ENCODE results near the gene CYP4F2.
"Not testable (repeated sequence)": the region's sequence is repeated elsewhere in the genome, so short reads cannot be mapped to it uniquely, and the experiment has no call there.

The CYP4F2 gene

DNA sequence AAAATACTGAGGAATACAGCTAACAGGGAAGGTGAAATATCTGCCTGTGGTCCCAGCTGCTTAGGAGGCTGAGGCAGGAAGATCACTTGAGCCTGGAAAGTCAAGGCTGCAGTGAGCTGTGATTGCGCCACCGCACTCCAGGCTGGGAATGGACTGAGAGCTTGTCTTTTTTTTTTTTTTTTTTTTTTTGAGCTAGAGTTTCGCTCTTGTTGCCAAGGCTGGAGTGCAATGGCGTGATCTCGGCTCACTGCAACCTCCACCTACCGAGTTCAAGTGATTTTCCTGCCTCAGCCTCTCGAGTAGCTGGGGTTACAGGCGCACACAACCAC lies 54.0 kb downstream of the CYP4F2 start:
- DNase-seq: not testable (repeated sequence)

DNA sequence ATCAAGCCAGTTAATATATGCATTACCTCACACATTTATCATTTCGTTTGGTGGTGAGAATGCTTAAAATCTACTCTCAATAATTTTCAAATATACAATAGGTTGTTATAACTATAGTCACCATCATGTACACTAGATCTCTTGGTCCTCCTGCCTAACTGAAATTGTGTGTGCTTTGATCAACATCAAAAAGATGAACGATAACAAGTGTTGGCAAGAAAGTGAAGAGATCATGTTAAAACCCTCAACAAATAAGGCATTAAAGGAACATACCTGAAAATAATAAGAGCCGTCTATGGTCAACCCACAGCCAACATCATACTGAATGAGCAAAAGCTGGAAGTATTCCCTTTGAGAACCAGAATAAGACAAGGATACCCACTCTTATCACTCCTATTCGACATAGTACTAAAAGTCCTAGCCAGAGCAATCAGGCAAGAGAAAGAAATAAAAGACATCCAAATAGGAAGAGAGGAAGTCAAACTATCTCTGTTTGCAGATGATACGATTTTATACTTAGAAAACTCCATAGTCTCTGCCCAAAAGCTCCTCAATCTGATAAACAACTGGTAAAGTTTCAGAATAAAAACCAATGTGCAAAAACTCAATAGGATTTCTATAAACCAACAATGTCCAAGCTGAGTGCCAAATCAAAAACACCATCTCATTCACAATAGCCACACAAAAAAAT lies 54.5 kb downstream of the CYP4F2 start:
- DNase-seq: no peak

DNA sequence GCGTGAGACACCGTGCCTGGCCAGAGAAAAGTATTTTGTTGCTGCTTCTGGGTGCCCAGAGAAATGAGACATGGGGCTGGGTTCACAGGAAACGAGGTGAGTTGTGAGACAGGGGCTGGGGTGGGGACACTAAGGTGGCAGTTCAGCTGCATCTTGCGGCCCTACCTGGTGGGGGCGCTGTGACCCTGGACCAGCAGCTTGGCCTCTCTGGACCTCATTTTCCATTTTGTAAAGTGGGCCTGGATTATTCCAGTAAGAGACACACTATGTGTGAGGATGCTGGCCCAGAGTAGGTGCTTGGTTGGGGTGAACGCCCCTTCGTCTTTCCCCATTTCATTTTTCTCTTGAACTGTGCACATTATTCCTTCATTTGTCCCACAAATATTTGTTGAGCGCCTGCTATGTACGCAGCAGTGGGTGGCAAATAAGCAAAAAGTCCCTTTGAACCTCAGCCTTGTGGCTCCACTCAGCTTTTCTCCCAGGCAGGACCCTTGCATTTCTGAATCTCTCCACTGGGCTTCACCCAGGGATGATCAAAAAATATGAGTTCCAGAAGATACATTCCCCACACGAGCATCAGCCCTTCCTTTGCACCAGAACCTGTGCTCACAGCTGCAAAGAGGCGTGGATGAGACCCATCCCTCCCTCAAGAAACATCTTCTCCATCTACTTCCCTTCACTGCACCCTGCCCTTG lies 55.9 kb downstream of the CYP4F2 start:
- no peak for DNase-seq

DNA sequence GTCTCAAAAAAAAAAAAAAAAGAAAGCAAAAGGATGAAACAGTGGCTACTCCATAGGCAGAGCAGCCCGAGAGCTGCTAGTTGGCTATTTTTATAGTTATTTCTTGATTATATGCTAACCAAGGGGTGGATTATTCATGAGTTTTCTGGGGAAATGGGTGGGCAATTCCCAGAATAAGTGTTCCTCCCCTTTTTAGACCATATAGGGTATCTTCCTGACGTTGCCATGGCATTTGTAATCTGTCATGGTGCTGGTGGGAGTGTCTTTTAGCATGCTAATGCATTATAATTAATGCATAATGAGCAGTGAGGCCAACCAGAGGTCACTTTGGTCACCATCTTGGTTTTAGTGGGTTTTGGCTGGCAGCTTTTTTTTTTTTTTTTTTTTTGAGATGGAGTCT lies 57.0 kb downstream of the CYP4F2 start:
- no peak for DNase-seq

DNA sequence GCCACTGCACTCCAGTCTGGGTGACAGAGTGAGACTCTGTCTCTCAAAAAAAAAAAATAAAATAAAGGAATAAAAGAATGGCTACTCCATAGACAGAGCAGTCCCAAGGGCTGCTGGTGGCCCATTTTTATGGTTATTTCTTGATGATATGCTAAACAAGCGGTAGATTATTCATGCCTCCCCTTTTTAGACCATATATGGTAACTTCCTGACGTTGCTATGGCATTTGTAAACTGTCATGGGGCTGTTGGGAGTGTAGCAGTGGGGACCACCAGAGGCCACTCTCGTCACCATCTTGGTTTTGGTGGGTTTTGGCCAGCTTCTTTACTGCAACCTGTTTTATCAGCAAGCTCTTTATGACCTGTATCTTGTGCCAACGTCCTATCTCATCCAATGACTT lies 58.0 kb downstream of the CYP4F2 start:
- DNase-seq: not testable (repeated sequence)

DNA sequence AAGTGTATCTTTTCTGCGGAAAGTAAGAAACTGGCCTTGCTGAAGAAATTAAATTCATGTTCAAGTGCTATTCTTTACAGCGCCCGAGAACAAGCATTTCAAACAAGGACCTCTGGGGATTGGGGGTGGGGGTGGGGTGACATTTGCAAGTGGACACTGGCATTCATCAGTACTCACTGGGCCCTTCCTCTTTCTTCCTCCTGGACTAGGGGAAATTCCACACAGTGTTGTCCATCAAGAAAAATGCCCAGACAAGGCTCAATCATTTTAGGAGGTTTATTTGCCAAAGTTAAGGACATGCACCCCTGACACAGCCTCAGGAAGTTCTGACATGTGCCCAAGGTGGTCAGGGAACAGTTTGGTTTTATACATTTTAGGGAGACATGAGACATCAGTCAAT lies 59.5 kb downstream of the CYP4F2 start:
- no peak for DNase-seq

DNA sequence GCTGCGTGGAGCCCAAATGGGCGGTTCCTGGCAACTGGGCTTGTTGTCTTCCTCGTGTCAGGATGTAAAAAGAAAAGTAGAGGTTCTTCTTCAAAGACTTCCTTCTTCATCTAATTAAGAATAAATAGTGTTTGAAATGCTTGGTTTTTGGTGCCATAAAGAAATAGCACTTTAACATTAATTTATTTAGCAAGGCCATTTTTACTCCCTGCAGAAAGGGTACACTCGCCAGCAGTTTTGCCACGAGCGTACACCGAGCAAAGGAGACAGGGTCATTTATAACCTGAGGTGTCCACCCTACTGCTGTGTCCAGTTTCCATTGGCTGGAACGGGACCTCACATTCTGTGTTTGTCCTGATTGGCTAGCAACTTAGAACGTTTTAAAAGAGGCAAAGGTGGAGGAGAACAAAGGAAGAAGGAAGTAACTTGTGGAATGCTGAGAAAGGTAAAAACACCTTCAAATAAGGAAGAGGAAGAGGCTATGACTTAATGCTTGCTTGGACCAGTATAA lies 60.6 kb downstream of the CYP4F2 start:
- DNase-seq: no peak

DNA sequence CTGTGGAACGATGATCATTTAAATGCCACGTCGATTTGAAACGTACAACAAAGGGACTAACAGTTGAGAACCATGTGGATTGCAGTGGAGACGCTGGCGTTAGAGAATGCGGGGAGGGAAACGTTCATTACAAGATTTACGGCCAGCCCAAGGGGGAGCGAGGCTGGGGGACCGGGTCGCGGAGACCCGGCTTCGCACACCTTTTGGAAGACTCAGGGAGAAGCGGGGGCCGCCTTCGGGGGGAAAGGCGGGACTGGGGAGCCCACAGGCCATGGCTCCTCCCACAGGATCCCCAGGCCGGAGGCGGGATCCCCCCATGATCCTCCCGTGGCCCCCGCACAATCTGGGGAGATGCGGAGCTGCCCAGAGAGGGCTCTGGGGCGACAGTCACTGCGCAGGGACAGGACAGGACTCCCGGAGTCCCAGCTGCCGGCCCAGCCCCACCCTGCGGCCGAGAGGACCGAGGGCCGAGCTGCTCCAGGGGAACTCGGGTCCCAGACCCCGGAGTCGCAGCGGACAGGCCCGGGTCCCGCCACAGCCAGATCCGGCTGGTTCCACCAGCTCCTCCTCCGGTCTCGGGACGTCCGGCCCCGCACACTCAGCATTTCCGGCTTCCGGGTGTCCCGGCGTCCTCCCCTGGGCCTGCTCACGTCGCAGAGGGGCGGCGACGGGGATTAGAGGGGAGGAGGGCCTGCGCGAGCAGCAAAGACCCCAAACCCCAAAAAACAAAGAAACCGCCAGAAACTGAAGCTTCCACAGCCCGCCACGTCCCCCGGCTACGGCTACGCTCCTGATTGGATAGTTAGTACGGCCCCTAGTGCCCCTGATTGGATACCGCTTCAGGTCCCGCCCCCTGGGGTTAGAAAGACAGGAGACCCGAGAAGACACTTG lies 61.3 kb downstream of the CYP4F2 start:
- DNase-seq: peak; percentile 88

DNA sequence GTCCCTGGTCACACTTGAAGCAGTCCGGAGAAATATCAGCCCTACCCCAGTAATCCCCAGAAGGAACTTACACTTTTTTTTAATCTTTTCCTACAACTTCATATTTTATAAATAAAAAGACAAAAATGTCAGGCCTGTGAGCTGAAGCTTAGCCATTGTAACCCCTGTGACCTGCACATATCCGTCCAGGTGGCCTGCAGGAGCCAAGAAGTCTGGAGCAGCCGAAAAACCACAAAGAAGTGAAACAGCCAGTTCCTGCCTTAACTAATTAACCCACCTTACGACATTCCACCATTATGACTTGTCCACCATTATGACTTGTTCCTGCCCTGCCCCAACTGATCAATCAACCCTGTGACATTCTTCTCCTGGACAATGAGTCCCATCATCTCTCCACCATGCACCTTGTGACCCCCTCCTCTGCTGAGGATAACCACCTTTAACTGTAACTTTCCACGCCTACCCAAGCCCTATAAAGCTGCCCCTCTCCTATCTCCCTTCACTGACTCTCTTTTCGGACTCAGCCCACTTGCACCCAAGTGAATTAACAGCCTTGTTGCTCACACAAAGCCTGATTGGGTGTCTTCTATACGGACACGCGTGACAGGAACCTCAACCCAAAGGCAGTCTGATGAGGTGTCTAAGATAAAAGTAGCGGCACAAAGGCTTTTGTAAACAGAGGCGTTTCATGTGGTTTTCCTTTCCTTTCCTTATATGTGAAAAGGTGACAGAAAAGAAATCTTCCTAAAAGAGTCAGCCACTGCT lies 62.1 kb downstream of the CYP4F2 start:
- not testable (repeated sequence) for DNase-seq

DNA sequence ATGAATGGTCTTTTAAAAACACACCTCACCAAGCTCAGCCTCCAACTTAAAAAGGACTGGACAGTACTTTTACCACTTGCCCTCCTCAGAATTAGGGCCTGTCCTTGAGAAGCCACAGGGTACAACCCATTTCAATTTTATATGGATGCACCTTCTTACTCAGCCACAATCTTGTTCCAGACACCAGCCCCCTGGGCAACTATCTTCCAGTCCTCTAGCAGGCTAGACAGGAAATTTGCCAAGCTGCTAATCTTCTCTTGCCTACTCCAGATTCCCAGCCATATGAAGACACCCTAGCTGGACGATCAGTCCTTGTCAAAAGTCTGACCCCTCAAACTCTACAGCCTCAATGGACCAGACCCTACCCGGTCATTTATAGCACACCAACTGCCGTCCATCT lies 63.6 kb downstream of the CYP4F2 start:
- not testable (repeated sequence) for DNase-seq

DNA sequence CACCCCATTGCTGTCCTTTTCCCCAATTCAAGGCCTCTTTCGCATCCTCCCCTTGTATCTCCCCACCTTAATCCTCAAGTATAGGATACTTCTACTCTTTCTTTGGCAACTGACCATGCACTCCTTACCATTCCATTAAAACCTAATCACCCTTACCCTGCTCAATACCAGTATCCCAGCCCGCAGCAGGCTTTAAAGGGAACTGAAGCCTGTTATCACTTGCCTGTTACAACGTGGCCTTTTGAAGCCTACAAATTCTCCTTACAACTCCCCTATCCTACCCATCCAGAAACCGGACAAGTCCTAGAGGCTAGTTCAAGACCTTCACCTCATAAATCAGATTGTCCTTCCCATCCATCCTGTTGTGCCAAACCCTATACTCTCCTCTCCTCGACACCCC lies 66.2 kb downstream of the CYP4F2 start:
- DNase-seq: no peak

DNA sequence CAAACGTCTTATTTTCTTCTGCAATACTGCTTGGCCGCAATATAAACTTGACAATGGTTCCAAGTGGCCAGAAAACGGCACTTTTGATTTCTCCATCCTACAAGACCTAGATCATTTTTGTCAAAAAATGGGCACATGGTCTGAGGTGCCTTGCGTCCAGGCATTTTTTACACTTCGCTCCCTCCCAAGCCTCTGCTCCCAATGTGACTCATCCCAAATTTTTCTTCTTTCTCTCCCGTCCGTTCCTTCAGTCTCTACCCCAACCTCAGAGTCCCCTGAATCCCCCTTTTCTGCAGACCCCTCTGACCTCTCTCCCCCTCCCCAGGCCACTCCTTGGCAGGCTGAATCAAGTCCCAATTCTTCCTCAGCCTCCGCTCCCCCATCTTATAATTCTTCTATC lies 68.1 kb downstream of the CYP4F2 start:
- DNase-seq: no peak

DNA sequence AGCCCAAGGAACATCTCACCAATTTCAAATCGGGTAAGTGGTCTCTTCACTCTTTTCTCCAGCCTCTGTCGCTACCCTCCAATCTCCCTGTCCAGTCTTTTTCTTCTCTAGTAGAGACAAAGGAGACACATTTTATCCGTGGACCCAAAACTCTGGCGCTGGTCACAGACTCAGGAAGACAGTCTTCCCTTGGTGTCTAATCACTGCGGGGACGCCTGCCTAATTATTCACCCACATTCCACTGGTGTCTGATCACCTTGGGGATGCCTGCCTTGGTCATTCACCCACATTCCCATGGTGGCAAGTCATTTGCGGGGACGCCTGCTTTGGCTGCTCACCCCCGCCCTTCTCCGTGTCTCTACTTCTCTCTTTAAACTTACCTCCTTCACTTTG lies 68.6 kb downstream of the CYP4F2 start:
- DNase-seq: no peak

DNA sequence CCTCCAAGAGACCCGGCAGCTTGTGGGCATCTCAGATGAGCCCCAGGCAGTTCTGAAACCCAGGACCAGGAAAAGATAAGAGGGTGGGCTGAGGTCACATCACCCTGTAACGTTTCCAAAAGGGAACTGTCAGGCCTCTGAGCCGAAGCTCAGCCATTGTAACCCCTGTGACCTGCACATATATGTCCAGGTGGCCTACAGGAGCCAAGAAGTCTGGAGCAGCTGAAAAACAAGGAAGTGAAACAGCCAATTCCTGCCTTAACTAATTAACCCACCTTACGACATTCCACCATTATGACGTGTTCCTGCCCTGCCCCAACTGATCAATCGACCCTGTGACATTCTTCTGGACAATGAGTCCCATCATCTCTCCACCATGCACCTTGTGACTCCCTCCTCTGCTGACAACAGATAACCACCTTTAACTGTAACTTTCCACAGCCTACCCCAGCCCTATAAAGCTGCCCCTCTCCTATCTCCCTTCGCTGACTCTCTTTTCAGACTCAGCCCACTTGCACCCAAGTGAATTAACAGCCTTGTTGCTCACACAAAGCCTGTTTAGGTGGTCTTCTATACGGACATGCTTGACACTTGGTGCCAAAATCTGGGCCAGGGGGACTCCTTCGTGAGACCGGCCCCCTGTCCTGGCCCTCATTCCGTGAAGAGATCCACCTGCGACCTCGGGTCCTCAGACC lies 69.1 kb downstream of the CYP4F2 start:
- DNase-seq: not testable (repeated sequence)

DNA sequence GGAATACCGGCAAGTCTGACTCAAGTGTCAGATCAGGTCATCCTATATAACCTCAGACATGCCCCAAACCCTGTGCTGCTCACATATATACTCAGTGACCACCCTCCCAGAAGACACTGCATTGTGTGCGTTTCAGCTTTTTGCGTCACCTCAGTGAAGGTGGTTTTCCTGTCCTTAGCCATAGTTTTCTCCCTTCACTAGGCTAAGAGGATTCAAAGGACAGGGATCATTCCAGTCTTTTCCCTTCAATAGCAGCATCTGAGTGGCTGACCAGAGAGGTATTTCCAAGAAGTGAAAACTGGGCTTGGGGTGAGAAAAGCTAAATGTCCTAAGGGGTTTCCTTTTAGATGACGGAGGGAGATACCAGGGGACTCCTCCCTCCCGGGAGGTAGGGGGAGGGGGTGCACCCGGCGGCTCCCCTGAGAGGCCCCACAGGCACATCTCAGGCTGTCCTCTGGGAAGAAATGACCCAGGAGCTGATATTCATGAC lies 69.7 kb downstream of the CYP4F2 start:
- DNase-seq: no peak
